SJSA1 (cell line): ENCODE results near the gene SLC6A16. TPM values are rescaled to one million over a fixed set of nuclear protein-coding genes. Genes with fewer than 3 reads are reported as not detected.
"Not testable (repeated sequence)": the region's sequence is repeated elsewhere in the genome, so short reads cannot be mapped to it uniquely, and the experiment has no call there.

Source experiments
- DNase-seq, 2 experiments: peaks; one replicate each; pipeline ENCODE4 v3.0.0-alpha.2; 2015 to 2020; ENCODE audit warnings: low spot score in 2 of 2, low read depth in 1 of 2
- H3K27ac ChIP-seq: fragments of 250-450 bp; sonication (Bioruptor Pico); 2 replicates; pipeline ENCODE4 v1.5.1; 2020; ENCODE audit warnings: mild to moderate bottlenecking, moderate library complexity
- H3K27me3 ChIP-seq: fragments of 250-450 bp; sonication (Bioruptor Pico); replicated peaks from 2 replicates; pipeline ENCODE4 v1.5.1; 2020; ENCODE audit warnings: mild to moderate bottlenecking, moderate library complexity
- H3K36me3 ChIP-seq: fragments of 250-450 bp; sonication (Bioruptor Pico); 2 replicates; pipeline ENCODE4 v1.5.1; 2020; ENCODE audit warnings: mild to moderate bottlenecking
- H3K4me1 ChIP-seq: fragments of 250-450 bp; sonication (Bioruptor Pico); replicated peaks from 2 replicates; pipeline ENCODE4 v1.6.1; 2021; ENCODE audit warnings: mild to moderate bottlenecking
- H3K4me3 ChIP-seq: fragments of 250-450 bp; sonication (Bioruptor Pico); 2 replicates; pipeline ENCODE4 v1.5.1; 2020; ENCODE audit warnings: mild to moderate bottlenecking
- H3K9me3 ChIP-seq: fragments of 250-450 bp; sonication (Bioruptor Pico); replicated peaks from 2 replicates; pipeline ENCODE4 v1.5.1; 2020; ENCODE audit warnings: mild to moderate bottlenecking
- total RNA-seq: library from RNA; depleted of rRNA; stranded (reverse); fragments of >200 nt; shearing (Covaris generic); gene quantifications from 2 replicates; pipeline ENCODE4 v1.2.3, GENCODE V29; 2014; rRNA removed

Gene SLC6A16
- total RNA-seq, result not detected in 2 replicates

- Histone ChIP-seq H3K27me3 (no peaks in the 10 kb centered on the region), H3K4me3 (no peak within 1 kb of the TSS), H3K27ac (no peak within 1 kb of the TSS), H3K4me1 (no peaks in the 10 kb centered on the region), H3K36me3 (no peaks in the 10 kb centered on the region), H3K9me3 (no peaks in the 10 kb centered on the region)
- DNase-seq, result peak in 1 of 2 experiments; percentile 34
Measured at GRCh38 chr19:49324801-49325576, at the start of gene SLC6A16. Gene SLC6A16, minus strand, starts transcription at chr19:49325191. Its CDS starts 13,844 bp downstream, at chr19:49311347.

- not testable (repeated sequence) for H3K36me3 ChIP-seq, DNase-seq, H3K4me3 ChIP-seq, H3K27ac ChIP-seq, H3K27me3 ChIP-seq, H3K4me1 ChIP-seq
- peaks cover 12% of the 10 kb centered on the region for H3K9me3 ChIP-seq
Measured at GRCh38 chr19:49373174-49373573, 48.2 kb upstream of the SLC6A16 start.

- H3K36me3 ChIP-seq, result no peaks in the 10 kb centered on the region
Measured at GRCh38 chr19:49371184-49371583, 46.2 kb upstream of the SLC6A16 start.

DNA sequence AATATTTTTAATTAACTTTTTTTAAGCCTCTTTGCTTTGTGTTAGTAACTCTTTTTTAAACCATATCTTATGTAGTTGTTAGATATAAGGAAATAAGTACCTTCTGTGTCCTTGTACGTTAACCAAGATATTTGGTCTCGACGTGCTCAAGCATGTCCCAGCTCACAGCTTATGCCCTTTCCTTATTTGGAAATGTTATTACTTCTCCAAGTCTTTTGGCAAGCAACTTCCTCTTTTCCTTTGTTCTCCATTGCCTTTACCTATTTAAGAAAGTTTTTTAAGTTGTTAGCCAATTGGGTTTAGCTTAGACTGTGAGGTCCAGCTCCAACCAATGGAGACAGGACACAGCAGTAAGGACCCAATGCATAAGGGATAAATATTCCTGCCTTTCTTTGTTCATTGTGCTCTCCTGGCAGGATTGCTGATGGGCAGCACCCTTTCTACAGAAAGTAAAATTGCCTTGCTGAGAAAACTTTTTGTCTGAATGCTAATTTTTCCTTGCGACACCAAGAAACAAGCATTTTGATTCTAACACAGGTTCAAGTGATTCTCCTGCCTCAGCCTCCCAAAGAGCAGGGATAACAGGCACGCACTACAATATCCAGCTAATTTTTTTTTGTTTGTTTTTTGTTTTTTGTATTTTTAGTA lies 43.8 kb upstream of the SLC6A16 start:
- DNase-seq, result no peak
- peaks cover 12% of the 10 kb centered on the region for H3K9me3 ChIP-seq
- no peak overlapping the region for H3K4me3 ChIP-seq
- no peaks in the 10 kb centered on the region for H3K36me3 ChIP-seq
- H3K4me1 ChIP-seq, result peaks cover 2% of the 10 kb centered on the region
- H3K27me3 ChIP-seq, result no peaks in the 10 kb centered on the region
- no peak overlapping the region for H3K27ac ChIP-seq

More at GRCh38 chr19:49371184-49371583, 46.2 kb upstream of the SLC6A16 start:
- H3K27ac ChIP-seq, result no peak overlapping the region
- H3K27me3 ChIP-seq, result no peaks in the 10 kb centered on the region
- H3K4me1 ChIP-seq, result no peaks in the 10 kb centered on the region
- no peak for DNase-seq
- peaks cover 12% of the 10 kb centered on the region for H3K9me3 ChIP-seq
- H3K4me3 ChIP-seq, result no peak overlapping the region

DNA sequence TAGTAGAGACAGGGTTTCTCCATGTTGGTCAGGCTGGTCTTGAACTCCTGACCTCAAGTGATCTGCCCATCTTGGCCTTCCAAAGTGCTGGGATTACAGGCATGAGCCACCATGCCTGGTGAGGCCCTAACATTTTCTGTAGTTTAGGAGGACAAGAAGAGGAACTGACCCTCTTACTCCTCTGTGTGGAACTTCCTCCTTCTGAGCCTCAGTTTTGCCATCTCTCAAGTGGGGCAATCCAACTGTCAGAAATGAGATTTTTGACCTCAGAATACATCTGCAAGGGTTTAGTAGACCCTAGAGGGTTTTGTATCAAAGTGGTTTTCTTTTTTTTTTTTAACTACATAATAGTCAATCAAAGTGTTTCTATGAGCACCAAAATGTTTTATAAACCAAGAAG lies 41.1 kb upstream of the SLC6A16 start:
- no peak for DNase-seq
- H3K4me3 ChIP-seq, result no peak overlapping the region
- H3K4me1 ChIP-seq, result peaks cover 14% of the 10 kb centered on the region
- peaks cover 12% of the 10 kb centered on the region for H3K9me3 ChIP-seq
- no peaks in the 10 kb centered on the region for H3K27me3 ChIP-seq
- H3K36me3 ChIP-seq, result peaks cover 2% of the 10 kb centered on the region; the same call in 1 of the 2 replicates
- H3K27ac ChIP-seq, result no peak overlapping the region

DNA sequence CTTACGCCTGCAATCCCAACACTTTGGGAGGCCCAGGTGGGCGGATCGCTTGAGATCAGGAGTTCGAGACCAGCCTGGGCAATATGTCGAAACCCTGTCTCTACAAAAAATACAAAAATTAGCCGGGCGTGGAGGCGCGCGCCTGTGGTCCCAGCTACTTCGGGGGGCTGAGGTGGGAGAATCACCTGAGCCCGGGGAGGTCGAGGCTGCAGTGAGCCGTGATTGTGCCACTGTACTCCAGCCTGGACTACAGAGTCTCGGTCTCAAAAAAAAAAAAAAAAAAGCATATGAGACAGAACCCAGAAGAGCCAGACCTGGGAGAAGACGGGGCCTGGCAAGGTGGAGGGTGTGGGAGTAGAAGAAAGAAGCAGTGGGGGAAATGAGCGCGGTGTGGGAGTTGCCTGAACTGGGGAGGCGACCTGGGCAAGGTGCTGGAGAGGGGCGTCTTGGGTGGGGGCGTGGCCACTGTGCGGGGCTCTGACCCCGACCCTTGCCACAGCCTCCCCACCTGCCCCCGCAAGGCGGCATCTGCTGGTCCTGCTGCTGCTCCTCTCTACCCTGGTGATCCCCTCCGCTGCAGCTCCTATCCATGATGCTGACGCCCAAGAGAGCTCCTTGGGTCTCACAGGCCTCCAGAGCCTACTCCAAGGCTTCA lies 39.2 kb upstream of the SLC6A16 start:
- Histone ChIP-seq H3K36me3 (peaks cover 5% of the 10 kb centered on the region), H3K9me3 (no peaks in the 10 kb centered on the region; the same call in 1 of the 2 replicates), H3K4me3 (peak overlapping the region; percentile 26), H3K27me3 (no peaks in the 10 kb centered on the region), H3K4me1 (peaks cover 15% of the 10 kb centered on the region), H3K27ac (no peak overlapping the region)
- no peak for DNase-seq

- H3K36me3 ChIP-seq, result peaks cover 11% of the 10 kb centered on the region
- no peaks in the 10 kb centered on the region for H3K9me3 ChIP-seq
- peak; percentile 99 to 100 for DNase-seq
- peak within 1 kb of the TSS; percentile 65 for H3K4me3 ChIP-seq
- H3K4me1 ChIP-seq, result peaks cover 15% of the 10 kb centered on the region
- H3K27me3 ChIP-seq, result no peaks in the 10 kb centered on the region
- H3K27ac ChIP-seq, result peak within 1 kb of the TSS; percentile 3; the same call in 1 of the 2 replicates
Measured at GRCh38 chr19:49363268-49364082, 38.5 kb upstream of the SLC6A16 start, which contains the start of gene DKKL1. Gene DKKL1, plus strand, starts transcription at chr19:49363877. Its CDS starts 122 bp downstream, at chr19:49363999.

- Histone ChIP-seq H3K4me1 (peaks cover 15% of the 10 kb centered on the region), H3K4me3 (peak overlapping the region; percentile 65), H3K27ac (peak overlapping the region; percentile 3; the same call in 1 of the 2 replicates), H3K27me3 (no peaks in the 10 kb centered on the region), H3K9me3 (no peaks in the 10 kb centered on the region), H3K36me3 (peaks cover 16% of the 10 kb centered on the region)
- no peak for DNase-seq
Measured at GRCh38 chr19:49362929-49363267, 37.9 kb upstream of the SLC6A16 start.

GRCh38 chr19:49362048-49362928 lies 37.3 kb upstream of the SLC6A16 start, which contains the start of gene TEAD2:
Gene TEAD2, minus strand, starts transcription at chr19:49362416. Its CDS starts 2,341 bp downstream, at chr19:49360075.
- Histone ChIP-seq H3K36me3 (peaks cover 22% of the 10 kb centered on the region), H3K4me3 (peak within 1 kb of the TSS; percentile 65), H3K27ac (peak within 1 kb of the TSS; percentile 63), H3K9me3 (no peaks in the 10 kb centered on the region), H3K27me3 (no peaks in the 10 kb centered on the region), H3K4me1 (peaks cover 15% of the 10 kb centered on the region)
- DNase-seq, result peak; percentile 63 to 76

DNA sequence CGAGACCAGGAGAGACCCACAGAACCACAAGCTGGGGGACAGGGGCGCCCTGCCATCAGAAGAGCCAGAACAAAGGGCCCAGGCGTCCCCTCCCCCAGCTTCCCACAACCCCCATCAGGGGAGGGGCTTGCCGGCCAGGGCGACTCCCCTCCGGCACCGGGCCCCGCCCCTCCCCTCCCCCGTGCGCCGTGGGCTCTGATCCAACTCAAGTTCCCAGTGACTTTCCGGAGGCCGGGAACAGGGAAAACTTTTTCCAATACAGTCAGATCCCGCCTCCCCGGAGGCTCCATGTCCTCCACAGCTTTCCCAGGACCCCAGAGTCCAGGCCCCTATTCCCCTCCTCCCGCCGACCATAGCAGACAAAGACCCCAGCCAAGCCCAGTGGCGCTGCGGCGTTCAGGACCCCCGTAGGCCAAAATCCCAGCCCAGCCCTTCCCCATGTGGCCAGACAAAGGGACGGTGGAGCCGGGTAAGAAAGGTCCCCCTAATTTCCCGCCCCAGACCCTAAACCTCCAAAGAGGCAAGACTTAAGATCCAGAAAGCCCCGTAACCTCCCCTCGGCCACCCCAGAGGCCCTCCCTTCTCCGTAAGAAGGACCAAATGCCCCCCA lies 36.6 kb upstream of the SLC6A16 start:
- Histone ChIP-seq H3K9me3 (no peaks in the 10 kb centered on the region), H3K27ac (peak overlapping the region; percentile 63), H3K4me1 (peaks cover 15% of the 10 kb centered on the region), H3K36me3 (peaks cover 22% of the 10 kb centered on the region), H3K4me3 (peak overlapping the region; percentile 65), H3K27me3 (no peaks in the 10 kb centered on the region)
- peak; percentile 82 to 83 for DNase-seq

DNA sequence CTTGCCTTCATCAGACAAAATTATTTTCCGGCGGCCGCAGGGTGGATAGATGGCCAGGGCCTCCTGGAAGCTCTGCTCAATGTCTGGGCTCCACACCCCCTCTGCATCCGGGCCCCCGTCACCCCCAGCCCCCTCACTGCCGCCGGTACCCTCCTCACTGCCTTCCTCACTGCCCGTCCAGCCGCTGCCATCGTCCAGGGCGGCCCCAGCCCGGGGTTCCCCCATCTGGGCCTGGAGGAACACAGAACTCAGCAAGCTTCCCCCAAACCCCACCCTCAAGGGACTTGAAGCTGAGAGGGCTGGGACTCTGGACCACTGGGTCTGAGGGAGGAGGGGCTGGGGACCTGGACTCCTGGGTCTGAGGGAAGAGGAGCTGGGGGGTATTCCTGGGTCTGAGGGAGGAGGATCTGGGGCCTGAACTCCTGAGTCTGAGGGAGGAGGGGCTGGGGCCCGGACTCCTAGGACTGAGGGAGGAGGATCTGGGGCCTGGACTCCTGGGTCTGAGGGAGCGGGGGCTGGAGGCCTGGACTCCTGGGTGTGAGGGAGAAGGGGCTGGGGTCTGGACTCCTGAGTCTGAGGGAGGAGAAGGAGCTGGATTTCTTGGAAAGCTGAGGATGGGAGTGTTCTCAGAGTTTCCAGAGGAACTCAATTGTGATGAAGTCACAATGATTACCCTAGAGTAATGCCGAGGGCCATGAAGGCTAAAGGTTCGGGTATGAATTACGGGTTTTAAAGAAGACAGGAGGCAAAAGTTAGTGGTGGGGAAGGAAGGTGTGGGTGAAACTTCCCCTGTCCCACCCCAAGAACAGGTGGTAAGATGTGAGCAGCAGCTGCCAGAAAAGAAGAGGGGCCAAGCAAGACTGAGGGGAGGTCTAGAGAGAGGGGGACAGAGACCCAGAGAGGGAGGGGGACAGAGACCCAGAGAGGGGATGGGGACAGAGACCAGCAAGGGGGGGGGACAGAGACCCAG lies 35.1 kb upstream of the SLC6A16 start:
- no peak overlapping the region for H3K27ac ChIP-seq
- peaks cover 15% of the 10 kb centered on the region for H3K4me1 ChIP-seq
- H3K4me3 ChIP-seq, result no peak overlapping the region
- no peaks in the 10 kb centered on the region for H3K27me3 ChIP-seq
- peaks cover 24% of the 10 kb centered on the region for H3K36me3 ChIP-seq
- DNase-seq, result no peak
- H3K9me3 ChIP-seq, result no peaks in the 10 kb centered on the region
